Transverse colon (tissue), 4 donors: ENCODE data around the gene VWF. TPM values are rescaled to one million over a fixed set of nuclear protein-coding genes. Genes with fewer than 3 reads are reported as not detected.

ENCODE experiments used
- DNase-seq: peaks from one replicate; pipeline ENCODE4 v3.0.0-alpha.2; 2019
- H3K27ac ChIP-seq, 4 donors: fragments of 200-600 bp; sonication (generic); 2 replicates each; pipeline ENCODE4 v1.5.1; 2016 to 2018; ENCODE audit warnings: inconsistent platforms in 4 of 4
- H3K27me3 ChIP-seq: fragments of 200-600 bp; sonication (generic); 2 replicates; pipeline ENCODE4 v1.5.1; 2017; ENCODE audit warnings: inconsistent platforms
- H3K36me3 ChIP-seq, 4 donors: fragments of 200-600 bp; sonication (generic); 2 replicates each; pipeline ENCODE4 v1.5.1; 2017 to 2019; ENCODE audit warnings: inconsistent platforms in 4 of 4
- H3K4me1 ChIP-seq, 4 donors: fragments of 200-600 bp; sonication (generic); 2 replicates each; pipeline ENCODE4 v1.5.1; 2017 to 2020; ENCODE audit warnings: inconsistent platforms in 4 of 4
- H3K4me3 ChIP-seq, 4 donors: fragments of 200-600 bp; sonication (generic); 1 replicate in 1 of 4; 2 replicates in 3 of 4; pipeline versions ENCODE4 v1.5.1 to v1.6.1; 2017 to 2019; ENCODE audit warnings: inconsistent platforms in 4 of 4
- H3K9me3 ChIP-seq, 2 donors: fragments of 200-600 bp; sonication (generic); 2 replicates each; pipeline ENCODE4 v1.5.1; 2017 to 2019; ENCODE audit warnings: inconsistent platforms in 2 of 2
- EP300 ChIP-seq: sonication (generic); formaldehyde crosslinking; IDR thresholded peaks from one replicate; pipeline ENCODE4 v1.6.1; 2017; ENCODE audit warnings: antibody characterized with exemption, low read depth
- POLR2A ChIP-seq: fragments of 450-650 bp; IDR thresholded peaks from one replicate; pipeline ENCODE4 v1.6.1; 2016; ENCODE audit warnings: antibody characterized with exemption, mild to moderate bottlenecking, moderate library complexity
- POLR2AphosphoS5 ChIP-seq, 3 donors: sonication (generic); formaldehyde crosslinking; IDR thresholded peaks; one replicate each; pipeline ENCODE4 v1.6.1; 2016; ENCODE audit warnings: antibody characterized with exemption in 3 of 3
- WGBS, 2 donors: methylation state at CpG; one replicate each; pipeline ENCODE4 v1.1.5; 2018; ENCODE audit warnings: low coverage in 1 of 2; 5-methylcytosine and 5-hydroxymethylcytosine counted together
- in situ Hi-C, 4 donors: fragments of 200-750 bp; cut with MboI; loops; one replicate each; pipeline versions ENCODE4 v1.15.0 to v1.15.1; 2017; ENCODE audit warnings: low sequenced_read_pairs in 3 of 4, low pct_ligation_motif_present in 1 of 4, low pct_unique_long_range_greater_than_20kb in 1 of 4
- intact Hi-C: fragments of 100-400 bp; cut with DNase I; formaldehyde crosslinking; loops from one replicate; pipeline ENCODE4 v1.15.1; 2023; ENCODE audit warnings: low total_unique reads
- total RNA-seq, 4 donors: library from RNA; depleted of rRNA; stranded (reverse); fragments of >200 nt; gene quantifications; one replicate each; pipeline ENCODE4 v1.1.0, GENCODE V29; 2016
- TF ChIP-seq, protein P1 (sequence below), 5 experiments: fragments of 200-600 bp in 3 of 5; fragments of 450-650 bp in 2 of 5; sonication (generic) in 3 of 5; IDR thresholded peaks; 1 replicate in 2 of 5; 2 replicates in 3 of 5; pipeline ENCODE4 v1.5.1; 2016 to 2017; ENCODE audit warnings: antibody characterized with exemption in 5 of 5, inconsistent platforms in 3 of 5, mild to moderate bottlenecking in 2 of 5, moderate library complexity in 1 of 5

The VWF gene
- total RNA-seq, 4 donors from 2014 or later: 31.3 to 71.2 (median 51.5) TPM

DNA sequence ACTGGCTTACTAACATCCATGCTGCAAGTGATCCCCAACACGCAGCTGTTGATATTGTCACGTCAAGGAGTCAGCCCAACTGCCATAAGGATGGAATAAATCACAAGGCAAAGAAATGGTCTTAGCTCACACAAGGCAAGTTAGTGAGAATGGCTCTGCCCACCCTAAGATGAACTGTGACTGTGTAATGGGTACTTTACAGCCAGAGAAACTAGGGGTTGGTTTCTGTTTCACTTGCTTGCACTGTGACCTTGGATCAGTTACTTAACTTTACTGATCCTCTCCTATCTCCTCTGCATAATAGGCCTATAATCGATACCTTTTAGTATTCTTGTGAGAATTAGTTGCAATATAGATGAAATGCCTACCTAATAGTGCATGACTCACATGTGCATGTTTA lies 127.2 kb downstream of the VWF start:
- Histone ChIP-seq H3K9me3 (no peaks in the 10 kb centered on the region), H3K36me3 (no peaks in the 10 kb centered on the region), H3K4me1 (no peaks in the 10 kb centered on the region), H3K27me3 (peaks cover 7% of the 10 kb centered on the region), H3K27ac (no peak overlapping the region), H3K4me3 (no peak overlapping the region)
- intact Hi-C loops (no loop called here), in situ Hi-C loops (loop anchor here in 2 of 4 donors (10.0 kb wide), 2 partner anchors 48 to 288 kb away; no protein-coding TSS in a partner anchor)
- WGBS, 2 donors: 90% methylated on average over 3 of the region's 3 CpGs; no CpG with 5 or more reads in 1 of the 2 donors
- TF ChIP-seq POLR2A (no peak), POLR2AphosphoS5 (IDR thresholded peaks at IDR 0.05) (no peak), EP300 (no peak)
- TF ChIP-seq, protein P1, sequence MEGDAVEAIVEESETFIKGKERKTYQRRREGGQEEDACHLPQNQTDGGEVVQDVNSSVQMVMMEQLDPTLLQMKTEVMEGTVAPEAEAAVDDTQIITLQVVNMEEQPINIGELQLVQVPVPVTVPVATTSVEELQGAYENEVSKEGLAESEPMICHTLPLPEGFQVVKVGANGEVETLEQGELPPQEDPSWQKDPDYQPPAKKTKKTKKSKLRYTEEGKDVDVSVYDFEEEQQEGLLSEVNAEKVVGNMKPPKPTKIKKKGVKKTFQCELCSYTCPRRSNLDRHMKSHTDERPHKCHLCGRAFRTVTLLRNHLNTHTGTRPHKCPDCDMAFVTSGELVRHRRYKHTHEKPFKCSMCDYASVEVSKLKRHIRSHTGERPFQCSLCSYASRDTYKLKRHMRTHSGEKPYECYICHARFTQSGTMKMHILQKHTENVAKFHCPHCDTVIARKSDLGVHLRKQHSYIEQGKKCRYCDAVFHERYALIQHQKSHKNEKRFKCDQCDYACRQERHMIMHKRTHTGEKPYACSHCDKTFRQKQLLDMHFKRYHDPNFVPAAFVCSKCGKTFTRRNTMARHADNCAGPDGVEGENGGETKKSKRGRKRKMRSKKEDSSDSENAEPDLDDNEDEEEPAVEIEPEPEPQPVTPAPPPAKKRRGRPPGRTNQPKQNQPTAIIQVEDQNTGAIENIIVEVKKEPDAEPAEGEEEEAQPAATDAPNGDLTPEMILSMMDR (IDR thresholded peaks at IDR 0.05): no peak
- no peak for DNase-seq

DNA sequence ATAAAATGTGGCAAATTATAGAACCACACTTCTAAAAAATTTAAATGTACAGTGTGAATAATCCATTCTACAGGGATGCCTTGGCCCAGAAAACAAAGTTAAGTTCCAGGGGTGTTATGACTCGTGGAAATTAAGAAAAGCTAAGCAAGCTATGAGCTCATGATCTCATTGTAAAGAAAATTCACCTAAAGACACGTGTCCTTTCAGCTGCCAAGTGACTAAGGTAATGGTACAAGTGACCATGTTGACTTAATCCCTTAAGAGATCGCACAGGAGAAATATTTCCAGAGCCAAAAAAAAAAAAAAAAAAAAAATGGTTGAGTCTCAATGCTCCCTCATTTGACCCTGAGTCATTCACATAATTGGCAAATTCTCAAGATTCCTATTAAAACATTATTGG lies 128.0 kb downstream of the VWF start:
- Histone ChIP-seq H3K27ac (no peak overlapping the region), H3K27me3 (peaks cover 7% of the 10 kb centered on the region), H3K36me3 (no peaks in the 10 kb centered on the region), H3K4me1 (no peaks in the 10 kb centered on the region), H3K4me3 (no peak overlapping the region), H3K9me3 (no peaks in the 10 kb centered on the region)
- 70 to 80% methylated on average over 3 of the region's 3 CpGs for WGBS, 2 donors
- intact Hi-C loops: no loop called here
- TF ChIP-seq POLR2AphosphoS5 (IDR thresholded peaks at IDR 0.05): no peak
- TF ChIP-seq POLR2A: no peak
- TF ChIP-seq EP300: no peak
- DNase-seq: no peak
- in situ Hi-C loops: loop anchor here in 2 of 4 donors (10.0 kb wide), 2 partner anchors 48 to 288 kb away; no protein-coding TSS in a partner anchor

DNA sequence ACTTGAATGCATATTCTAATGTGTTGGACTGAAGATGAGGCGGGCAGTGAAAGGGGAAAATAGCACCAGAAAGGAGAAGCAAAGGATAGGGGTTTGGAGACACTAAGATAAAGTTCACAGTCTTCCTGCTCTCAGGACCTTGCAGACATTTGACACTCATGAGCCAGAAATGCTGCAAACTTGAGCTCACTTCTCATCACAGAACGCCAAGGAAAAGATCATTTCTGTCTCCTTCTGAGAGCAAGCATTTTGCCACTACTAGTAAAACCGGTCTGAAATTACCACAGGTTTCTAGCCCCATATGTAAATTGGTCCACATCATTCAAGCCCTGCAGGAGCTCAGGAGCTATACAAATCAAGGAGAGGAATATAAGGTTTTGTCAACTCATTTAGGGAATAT lies 134.8 kb downstream of the VWF start:
- in situ Hi-C loops (loop anchor here in 3 of 4 donors (10.0 kb wide), 2 partner anchors 55 to 295 kb away; no protein-coding TSS in a partner anchor), intact Hi-C loops (loop anchor here (10.0 kb wide), 1 partner anchor 295 kb away; no protein-coding TSS in a partner anchor)
- H3K27me3 ChIP-seq: no peaks in the 10 kb centered on the region
- H3K4me3 ChIP-seq: no peak overlapping the region
- H3K36me3 ChIP-seq: no peaks in the 10 kb centered on the region
- no peak for TF ChIP-seq POLR2A
- TF ChIP-seq, protein P1 (IDR thresholded peaks at IDR 0.05): no peak
- no peak for TF ChIP-seq EP300
- H3K9me3 ChIP-seq: no peaks in the 10 kb centered on the region
- DNase-seq: no peak
- 73 to 85% methylated on average over 2 to 3 of the region's 3 CpGs for WGBS, 2 donors
- H3K27ac ChIP-seq: no peak overlapping the region
- H3K4me1 ChIP-seq: no peaks in the 10 kb centered on the region

DNA sequence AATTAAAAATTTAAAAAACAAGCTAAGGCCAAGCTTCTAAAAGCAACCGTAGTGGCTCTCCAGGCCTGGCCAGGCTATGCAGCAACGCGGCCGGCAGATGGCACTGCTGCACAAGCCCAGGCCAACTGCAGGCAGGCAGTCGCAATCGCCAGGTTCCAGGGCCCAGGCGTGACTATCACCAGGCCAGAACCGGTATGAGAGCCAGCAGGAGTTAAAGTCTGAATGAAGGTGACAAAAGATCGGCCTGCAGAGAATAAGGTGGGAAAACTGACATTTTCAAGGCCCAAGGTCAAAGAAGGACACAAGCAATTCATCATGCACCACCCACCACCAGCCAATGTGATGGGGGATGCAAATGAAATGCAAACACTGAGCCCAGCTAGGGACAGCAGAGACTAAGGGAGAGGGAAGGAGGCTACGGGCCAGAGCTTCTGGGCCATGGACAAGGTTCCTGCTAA lies 135.8 kb downstream of the VWF start:
- in situ Hi-C loops: loop anchor here in 3 of 4 donors (10.0 kb wide), 2 partner anchors 56 to 296 kb away; no protein-coding TSS in a partner anchor
- WGBS, 2 donors: 6% methylated on average over 10 of the region's 10 CpGs; no CpG with 5 or more reads in 1 of the 2 donors

More for the DNA sequence above, 135.8 kb downstream of the VWF start:
- Histone ChIP-seq H3K4me3 (no peak overlapping the region), H3K9me3 (no peaks in the 10 kb centered on the region), H3K4me1 (no peaks in the 10 kb centered on the region), H3K27me3 (no peaks in the 10 kb centered on the region), H3K27ac (peak overlapping the region in 2 of 4 donors; percentile 24 to 26), H3K36me3 (no peaks in the 10 kb centered on the region)
- intact Hi-C loops: loop anchor here (1.0 to 10.0 kb wide), 2 partner anchors 52 to 296 kb away; no protein-coding TSS in a partner anchor
- TF ChIP-seq POLR2A: no peak
- TF ChIP-seq, protein P1 (IDR thresholded peaks at IDR 0.05): peak; percentile 91 to 97 (median 96)
- DNase-seq: peak; percentile 79
